Natural killer cell (primary cell): ENCODE results near the gene DSCAML1. TPM values are rescaled to one million over a fixed set of nuclear protein-coding genes. Genes with fewer than 3 reads are reported as not detected.

Experiments used
- ATAC-seq, 3 donors: fragments of 150-1000 bp in 2 of 3; fragments of 200-7000 bp in 1 of 3; cut with Tn5 transposase; 1 replicate in 1 of 3; 2 replicates in 2 of 3; pipeline ENCODE4 v1.10.0; 2021; ENCODE audit warnings: mild to moderate bottlenecking in 2 of 3, moderate library complexity in 2 of 3
- DNase-seq, 2 donors: peaks; one replicate each; pipeline versions ENCODE4 v3.0.0 to v3.0.0-alpha.2; 2013 to 2021; ENCODE audit warnings: mixed read lengths in 1 of 2
- H3K27ac ChIP-seq: one replicate; pipeline ENCODE4 v1.5.1; 2013; ENCODE audit warnings: mild to moderate bottlenecking, low read length
- H3K27me3 ChIP-seq: one replicate; pipeline ENCODE4 v1.6.1; 2013; ENCODE audit warnings: low read length; ENCODE audit not compliant: control insufficient read depth, insufficient read depth
- H3K36me3 ChIP-seq: one replicate; pipeline ENCODE4 v1.6.1; 2013; ENCODE audit warnings: low read length; ENCODE audit not compliant: control insufficient read depth, insufficient read depth
- H3K4me1 ChIP-seq: one replicate; pipeline ENCODE4 v1.6.1; 2013; ENCODE audit warnings: low read length; ENCODE audit not compliant: control insufficient read depth, insufficient read depth
- H3K4me3 ChIP-seq: one replicate; pipeline ENCODE4 v1.5.1; 2013; ENCODE audit warnings: low read length
- H3K9me3 ChIP-seq: one replicate; pipeline ENCODE4 v1.6.1; 2013; ENCODE audit warnings: low read length; ENCODE audit not compliant: control insufficient read depth, insufficient read depth
- H3K27ac Mint-ChIP-seq, 2 donors: one replicate each; pipeline ENCODE4 v1.8.0; 2022; ENCODE audit warnings: mild to moderate bottlenecking in 2 of 2, mixed read lengths in 2 of 2, moderate library complexity in 1 of 2
- H3K27me3 Mint-ChIP-seq, 2 donors: one replicate each; pipeline ENCODE4 v1.8.0; 2022; ENCODE audit warnings: low read depth in 2 of 2, mixed read lengths in 2 of 2
- H3K36me3 Mint-ChIP-seq: one replicate; pipeline ENCODE4 v1.8.0; 2022; ENCODE audit warnings: mixed read lengths
- H3K4me1 Mint-ChIP-seq, 2 donors: one replicate each; pipeline ENCODE4 v1.8.0; 2022; ENCODE audit warnings: mixed read lengths in 2 of 2
- H3K4me3 Mint-ChIP-seq: one replicate; pipeline ENCODE4 v1.8.0; 2022; ENCODE audit warnings: mild to moderate bottlenecking, moderate library complexity, mixed read lengths
- H3K9me3 Mint-ChIP-seq, 2 donors: one replicate each; pipeline ENCODE4 v1.8.0; 2022; ENCODE audit warnings: mixed read lengths in 2 of 2
- WGBS: methylation state at CpG from one replicate; pipeline ENCODE4 v1.1.7; 2013; ENCODE audit warnings: missing lambda C conversion rate; ENCODE audit not compliant: insufficient coverage; 5-methylcytosine and 5-hydroxymethylcytosine counted together
- intact Hi-C: fragments of 100-400 bp; cut with micrococcal nuclease; formaldehyde crosslinking; loops from one replicate; pipeline ENCODE4 v1.14.2; 2022
- total RNA-seq, 4 donors: library from RNA; stranded (reverse); fragments of 120-200 nt in 1 of 4; gene quantifications; one replicate each; pipeline versions ENCODE4 v1.2.3 to v1.2.4, GENCODE V29; 2013 to 2022
- TF ChIP-seq, protein P1 (sequence below): fragments of 200-600 bp; IDR thresholded peaks from one replicate; pipeline ENCODE4 v1.8.0; 2022; ENCODE audit warnings: antibody characterized with exemption

The DSCAML1 gene
- total RNA-seq, 3 donors from 2014 or later (not counting 1 experiment from before 2014, with no cell fraction given) = 0.66 TPM; not detected in 2

DNA sequence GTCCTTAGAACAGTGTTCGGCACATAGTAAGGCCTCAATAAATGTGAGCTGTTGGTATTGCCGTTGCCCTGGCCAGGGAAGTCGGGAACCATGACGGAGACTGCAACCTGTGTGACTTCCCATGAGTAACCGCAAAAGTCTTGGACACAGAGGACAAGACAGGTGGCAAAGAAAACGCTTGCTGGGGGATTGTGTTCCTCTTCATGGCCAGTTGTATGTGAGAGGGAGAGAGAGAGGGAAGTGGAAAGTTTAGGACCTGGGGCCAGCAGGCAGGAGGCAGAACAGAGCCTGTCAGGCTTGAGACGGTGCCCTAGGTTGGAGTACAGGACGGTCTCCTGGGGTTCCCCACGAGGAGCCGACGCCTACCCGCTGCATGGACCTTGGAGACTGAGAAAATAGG is 379.2 kb downstream of the DSCAML1 start:
- DNase-seq = no peak
- TF ChIP-seq, protein P1, sequence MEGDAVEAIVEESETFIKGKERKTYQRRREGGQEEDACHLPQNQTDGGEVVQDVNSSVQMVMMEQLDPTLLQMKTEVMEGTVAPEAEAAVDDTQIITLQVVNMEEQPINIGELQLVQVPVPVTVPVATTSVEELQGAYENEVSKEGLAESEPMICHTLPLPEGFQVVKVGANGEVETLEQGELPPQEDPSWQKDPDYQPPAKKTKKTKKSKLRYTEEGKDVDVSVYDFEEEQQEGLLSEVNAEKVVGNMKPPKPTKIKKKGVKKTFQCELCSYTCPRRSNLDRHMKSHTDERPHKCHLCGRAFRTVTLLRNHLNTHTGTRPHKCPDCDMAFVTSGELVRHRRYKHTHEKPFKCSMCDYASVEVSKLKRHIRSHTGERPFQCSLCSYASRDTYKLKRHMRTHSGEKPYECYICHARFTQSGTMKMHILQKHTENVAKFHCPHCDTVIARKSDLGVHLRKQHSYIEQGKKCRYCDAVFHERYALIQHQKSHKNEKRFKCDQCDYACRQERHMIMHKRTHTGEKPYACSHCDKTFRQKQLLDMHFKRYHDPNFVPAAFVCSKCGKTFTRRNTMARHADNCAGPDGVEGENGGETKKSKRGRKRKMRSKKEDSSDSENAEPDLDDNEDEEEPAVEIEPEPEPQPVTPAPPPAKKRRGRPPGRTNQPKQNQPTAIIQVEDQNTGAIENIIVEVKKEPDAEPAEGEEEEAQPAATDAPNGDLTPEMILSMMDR = no peak
- Mint-ChIP-seq H3K27ac (no peak overlapping the region), H3K27me3 (peaks cover 0 to 4% of the 10 kb centered on the region in 2 donors), H3K36me3 (no peaks in the 10 kb centered on the region), H3K4me1 (no peaks in the 10 kb centered on the region), H3K4me3 (no peak overlapping the region), H3K9me3 (no peaks in the 10 kb centered on the region)
- intact Hi-C loops = no loop called here
- no peaks in the 10 kb centered on the region for H3K9me3 ChIP-seq
- no peak overlapping the region for H3K27ac ChIP-seq
- no peak overlapping the region for H3K4me3 ChIP-seq
- no peaks in the 10 kb centered on the region for H3K36me3 ChIP-seq
- no peaks in the 10 kb centered on the region for H3K27me3 ChIP-seq
- H3K4me1 ChIP-seq = no peaks in the 10 kb centered on the region
- WGBS = 87% methylated on average over 12 of the region's 12 CpGs
- no peak for ATAC-seq

DNA sequence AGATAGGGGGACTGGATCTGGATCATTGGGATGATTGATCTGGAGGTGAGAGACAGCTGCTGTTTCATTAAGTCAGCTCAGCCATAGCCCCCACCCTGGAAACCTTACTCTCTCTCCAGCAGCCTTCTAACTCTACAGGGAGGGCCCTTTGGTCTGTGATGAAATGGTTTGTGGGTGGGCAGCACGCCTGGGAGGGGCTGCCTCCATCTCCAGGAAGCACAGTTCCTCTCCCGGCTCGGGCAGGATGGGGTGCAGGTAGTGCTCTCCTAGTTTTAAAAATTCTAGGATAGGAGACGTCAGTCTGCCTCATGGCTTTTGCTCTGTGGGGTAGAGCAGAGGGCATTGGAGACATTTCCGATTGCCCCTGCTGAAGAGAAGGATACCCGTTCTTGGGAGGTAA is 379.7 kb downstream of the DSCAML1 start:
- H3K36me3 ChIP-seq = no peaks in the 10 kb centered on the region
- no peak overlapping the region for H3K27ac ChIP-seq
- no peaks in the 10 kb centered on the region for H3K36me3 Mint-ChIP-seq
- no peak overlapping the region for H3K27ac Mint-ChIP-seq
- H3K27me3 ChIP-seq = no peaks in the 10 kb centered on the region
- no peaks in the 10 kb centered on the region for H3K4me1 Mint-ChIP-seq
- no peak overlapping the region for H3K4me3 ChIP-seq
- TF ChIP-seq, protein P1 = no peak
- H3K9me3 Mint-ChIP-seq = no peaks in the 10 kb centered on the region
- intact Hi-C loops = no loop called here
- H3K4me1 ChIP-seq = no peaks in the 10 kb centered on the region
- DNase-seq (no peak), ATAC-seq (no peak)
- H3K4me3 Mint-ChIP-seq = no peak overlapping the region
- no peaks in the 10 kb centered on the region for H3K9me3 ChIP-seq
- peaks cover 0 to 4% of the 10 kb centered on the region in 2 donors for H3K27me3 Mint-ChIP-seq
- 66% methylated on average over 6 of the region's 6 CpGs for WGBS

DNA sequence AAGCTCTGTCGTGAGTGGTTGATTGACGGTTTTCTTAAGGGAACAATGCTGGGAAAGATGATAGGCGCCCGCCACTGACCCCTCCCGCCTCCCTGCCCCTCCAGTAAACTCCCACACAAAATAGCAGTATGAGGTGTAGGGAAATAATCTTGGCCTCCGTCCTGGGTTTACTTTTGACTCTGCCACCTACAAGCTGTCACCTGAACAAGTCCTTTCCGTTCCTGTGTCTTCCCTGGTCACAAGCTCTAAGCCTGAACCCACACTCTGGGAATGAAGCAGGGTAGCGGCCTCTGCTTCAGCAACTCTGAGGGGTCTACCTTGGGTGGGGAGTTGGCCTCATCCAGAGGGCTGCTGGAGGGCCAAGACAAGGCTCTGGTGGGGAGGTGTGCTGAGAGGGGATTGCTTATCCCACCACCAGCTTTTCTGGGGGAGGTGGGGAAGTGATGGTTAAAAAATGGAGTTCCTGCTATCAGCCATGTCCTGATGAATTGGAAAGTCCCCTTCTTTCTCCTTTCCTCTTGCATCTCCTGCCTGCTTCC is 381.6 kb downstream of the DSCAML1 start:
- no peak for DNase-seq
- Histone ChIP-seq H3K27ac (no peak overlapping the region), H3K36me3 (peaks cover 2% of the 10 kb centered on the region), H3K27me3 (no peaks in the 10 kb centered on the region), H3K4me3 (no peak overlapping the region), H3K4me1 (no peaks in the 10 kb centered on the region), H3K9me3 (no peaks in the 10 kb centered on the region)
- intact Hi-C loops = no loop called here
- no peaks in the 10 kb centered on the region for H3K9me3 Mint-ChIP-seq
- TF ChIP-seq, protein P1 = no peak
- H3K27ac Mint-ChIP-seq = no peak overlapping the region
- H3K27me3 Mint-ChIP-seq = peaks cover 0 to 4% of the 10 kb centered on the region in 2 donors
- H3K36me3 Mint-ChIP-seq = no peaks in the 10 kb centered on the region
- WGBS = 92% methylated on average over 3 of the region's 8 CpGs
- H3K4me1 Mint-ChIP-seq = no peaks in the 10 kb centered on the region
- no peak overlapping the region for H3K4me3 Mint-ChIP-seq
- ATAC-seq = no peak

DNA sequence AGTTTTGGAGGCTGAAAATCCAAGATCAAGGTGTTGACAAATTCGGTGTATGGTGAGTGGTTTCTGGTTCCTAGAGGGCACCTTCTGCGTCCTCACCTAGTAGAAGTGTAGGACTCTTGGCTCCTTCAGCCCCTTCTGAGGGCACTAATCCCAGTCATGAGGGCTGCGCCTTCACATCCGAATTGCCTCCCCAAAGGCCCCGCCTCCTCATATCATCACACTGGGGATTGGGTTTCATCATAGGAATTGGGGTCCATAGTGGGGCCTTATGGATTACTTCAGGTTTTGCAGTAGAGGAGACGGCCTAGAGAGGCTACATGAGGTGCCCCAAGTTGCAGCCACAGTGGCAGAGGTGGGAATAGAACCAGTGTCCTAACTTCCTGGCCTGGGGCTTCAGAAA is 382.3 kb downstream of the DSCAML1 start:
- peaks cover 5% of the 10 kb centered on the region for H3K36me3 ChIP-seq
- Mint-ChIP-seq H3K36me3 (no peaks in the 10 kb centered on the region), H3K4me1 (peaks cover 0 to 4% of the 10 kb centered on the region in 2 donors), H3K4me3 (no peak overlapping the region), H3K27me3 (peaks cover 0 to 4% of the 10 kb centered on the region in 2 donors), H3K27ac (no peak overlapping the region), H3K9me3 (no peaks in the 10 kb centered on the region)
- no peaks in the 10 kb centered on the region for H3K9me3 ChIP-seq
- TF ChIP-seq, protein P1 = no peak
- no peak overlapping the region for H3K27ac ChIP-seq
- no peaks in the 10 kb centered on the region for H3K27me3 ChIP-seq
- WGBS = 98% methylated on average over 4 of the region's 6 CpGs
- no peak overlapping the region for H3K4me3 ChIP-seq
- H3K4me1 ChIP-seq = no peaks in the 10 kb centered on the region
- no peak for DNase-seq
- intact Hi-C loops = no loop called here
- no peak for ATAC-seq
